ENCODE measurements around the gene NUDT19.

DNA sequence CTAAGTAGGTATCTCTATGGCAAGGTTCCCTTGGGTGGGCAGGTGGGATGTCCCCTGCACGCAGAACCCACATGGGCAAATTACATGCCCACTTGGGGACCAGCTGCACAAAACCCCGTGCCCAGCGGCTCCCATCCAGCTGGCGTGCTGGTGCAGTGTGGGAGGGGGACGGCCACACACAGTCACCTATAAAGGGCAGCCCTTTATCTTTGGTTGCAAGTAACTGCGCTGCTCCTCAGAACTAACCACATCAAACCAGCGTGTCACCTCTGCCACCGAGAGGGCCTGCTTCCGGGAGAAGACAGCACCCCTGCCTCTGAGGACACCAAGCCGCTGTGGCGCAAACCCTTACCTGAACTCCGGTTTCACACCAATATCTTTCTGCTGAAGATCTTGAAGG is 48.9 kb upstream of the NUDT19 start:
- TF ChIP-seq CTCF (IDR thresholded peaks at IDR 0.05; ENCODE audit: low read length) (no peak), EZH2 (optimal IDR thresholded peaks at IDR 0.05; ENCODE audit: low read depth, low read length) (no peak), EZH2phosphoT487 (IDR thresholded peaks at IDR 0.05; ENCODE audit: low read length) (no peak)

Measured in MM.1S (cell line).